Ovary (tissue), 3 donors: Measurements from ENCODE around the gene EIF5.

Experiments
- POLR2A ChIP-seq: fragments of 450-650 bp; IDR thresholded peaks from one replicate; pipeline ENCODE4 v1.6.1; 2017; ENCODE audit warnings: antibody characterized with exemption, mild to moderate bottlenecking, moderate library complexity
- TF ChIP-seq, protein P1 (sequence below), 3 donors: fragments of 450-650 bp in 2 of 3; fragments of 200-600 bp in 1 of 3; IDR thresholded peaks; one replicate each; pipeline versions ENCODE4 v1.5.1 to v1.8.0; 2016 to 2022; ENCODE audit warnings: antibody characterized with exemption in 3 of 3, mild to moderate bottlenecking in 1 of 3
- donor health status: DM: no; HTN: no; CAD: no.

- TF ChIP-seq POLR2A: no peak
- TF ChIP-seq, protein P1, sequence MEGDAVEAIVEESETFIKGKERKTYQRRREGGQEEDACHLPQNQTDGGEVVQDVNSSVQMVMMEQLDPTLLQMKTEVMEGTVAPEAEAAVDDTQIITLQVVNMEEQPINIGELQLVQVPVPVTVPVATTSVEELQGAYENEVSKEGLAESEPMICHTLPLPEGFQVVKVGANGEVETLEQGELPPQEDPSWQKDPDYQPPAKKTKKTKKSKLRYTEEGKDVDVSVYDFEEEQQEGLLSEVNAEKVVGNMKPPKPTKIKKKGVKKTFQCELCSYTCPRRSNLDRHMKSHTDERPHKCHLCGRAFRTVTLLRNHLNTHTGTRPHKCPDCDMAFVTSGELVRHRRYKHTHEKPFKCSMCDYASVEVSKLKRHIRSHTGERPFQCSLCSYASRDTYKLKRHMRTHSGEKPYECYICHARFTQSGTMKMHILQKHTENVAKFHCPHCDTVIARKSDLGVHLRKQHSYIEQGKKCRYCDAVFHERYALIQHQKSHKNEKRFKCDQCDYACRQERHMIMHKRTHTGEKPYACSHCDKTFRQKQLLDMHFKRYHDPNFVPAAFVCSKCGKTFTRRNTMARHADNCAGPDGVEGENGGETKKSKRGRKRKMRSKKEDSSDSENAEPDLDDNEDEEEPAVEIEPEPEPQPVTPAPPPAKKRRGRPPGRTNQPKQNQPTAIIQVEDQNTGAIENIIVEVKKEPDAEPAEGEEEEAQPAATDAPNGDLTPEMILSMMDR (IDR thresholded peaks at IDR 0.05): no peak
Observed at GRCh38 chr14:103349982-103350381, 15.9 kb downstream of the EIF5 start.
